Measurements from ENCODE around the gene MSI2.

GRCh38 chr17:57622683-57623433 lies 366.5 kb downstream of the MSI2 start:
- TF ChIP-seq CTCF (conservative IDR thresholded peaks at IDR 0.05; ENCODE audit: low read length) (no peak), EZH2phosphoT487 (IDR thresholded peaks at IDR 0.05; ENCODE audit: borderline replicate concordance, low read depth, low read length) (no peak)
